GDM1 (cell line): ENCODE data around the gene ALG12.

Experiments used
- DNase-seq: peaks from one replicate; lab custom pipeline; 2025; lab: John Stamatoyannopoulos, UW

ALG12 gene

DNA sequence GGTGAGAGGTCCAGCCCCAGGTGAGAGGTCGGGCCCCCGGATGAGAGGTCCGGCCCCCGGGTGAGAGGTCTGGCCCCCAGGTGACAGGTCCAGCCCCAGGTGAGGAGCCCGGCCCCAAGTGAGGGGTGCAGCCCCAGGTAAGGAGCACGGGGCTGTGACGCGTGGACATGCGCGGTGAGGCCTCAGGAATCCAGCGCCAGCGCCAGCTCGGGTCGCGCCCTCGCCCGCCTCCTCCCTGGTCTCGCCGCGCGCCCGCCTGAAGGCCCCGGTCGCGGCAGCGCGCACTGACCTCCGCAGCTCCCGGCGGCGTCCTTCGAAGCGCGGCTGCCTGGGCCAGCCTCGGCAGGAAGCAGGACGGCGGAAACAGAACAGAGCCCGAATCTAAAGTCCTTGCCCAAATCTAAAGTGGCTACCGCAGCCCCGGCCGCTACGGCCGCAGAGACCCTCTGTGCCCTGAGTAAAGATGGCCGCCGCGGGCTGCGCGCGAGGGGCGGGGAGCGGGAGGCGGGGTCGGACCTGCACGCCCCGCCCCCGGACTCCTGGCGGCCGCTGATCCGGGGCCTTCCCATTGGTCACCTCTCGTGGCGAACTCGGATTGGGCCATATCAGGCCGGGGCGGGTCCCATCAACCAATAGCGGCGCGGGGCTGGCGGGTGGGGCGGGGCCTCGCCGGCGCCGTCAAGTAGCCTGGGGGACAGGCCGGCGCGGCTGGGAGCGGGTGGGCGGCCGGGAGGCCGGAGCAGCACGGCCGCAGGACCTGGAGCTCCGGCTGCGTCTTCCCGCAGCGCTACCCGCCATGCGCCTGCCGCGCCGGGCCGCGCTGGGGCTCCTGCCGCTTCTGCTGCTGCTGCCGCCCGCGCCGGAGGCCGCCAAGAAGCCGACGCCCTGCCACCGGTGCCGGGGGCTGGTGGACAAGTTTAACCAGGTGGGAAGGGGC is at the start of gene ALG12, which contains the start of gene CRELD2:
Gene ALG12 (minus strand): TSS at position 465 of the 937 bp plus-strand sequence. CDS start 4,673 bp downstream, outside the sequence.
Gene CRELD2 (plus strand): TSS at position 661 of the 937 bp plus-strand sequence. CDS start 136 bp downstream, at position 797.
- peak; percentile 96 for DNase-seq

DNA sequence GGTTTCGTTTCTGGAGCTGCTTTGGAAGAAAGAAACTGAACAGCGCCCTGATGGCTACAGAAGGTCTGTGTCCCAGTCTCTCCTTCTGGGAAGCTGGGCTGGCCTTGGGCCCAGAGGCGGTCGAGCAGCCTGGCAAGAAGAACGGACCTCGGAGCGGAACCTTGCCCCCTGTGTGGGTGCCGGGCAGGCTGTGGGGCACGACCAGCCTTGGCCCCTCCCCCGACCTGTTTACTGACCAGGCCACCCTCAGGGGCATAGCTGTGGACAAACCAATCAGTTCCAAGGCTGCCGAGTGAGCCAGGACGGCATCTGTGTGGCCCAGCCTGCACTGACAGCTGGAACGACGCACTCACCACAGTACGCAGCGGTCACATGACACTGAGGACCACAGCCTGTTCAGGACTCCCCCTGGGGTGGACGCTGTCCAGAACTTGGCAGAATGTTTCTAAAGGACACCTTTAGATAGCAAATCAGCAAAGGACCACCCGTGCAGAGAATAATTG is 49.5 kb upstream of the ALG12 start:
- DNase-seq = no peak

DNA sequence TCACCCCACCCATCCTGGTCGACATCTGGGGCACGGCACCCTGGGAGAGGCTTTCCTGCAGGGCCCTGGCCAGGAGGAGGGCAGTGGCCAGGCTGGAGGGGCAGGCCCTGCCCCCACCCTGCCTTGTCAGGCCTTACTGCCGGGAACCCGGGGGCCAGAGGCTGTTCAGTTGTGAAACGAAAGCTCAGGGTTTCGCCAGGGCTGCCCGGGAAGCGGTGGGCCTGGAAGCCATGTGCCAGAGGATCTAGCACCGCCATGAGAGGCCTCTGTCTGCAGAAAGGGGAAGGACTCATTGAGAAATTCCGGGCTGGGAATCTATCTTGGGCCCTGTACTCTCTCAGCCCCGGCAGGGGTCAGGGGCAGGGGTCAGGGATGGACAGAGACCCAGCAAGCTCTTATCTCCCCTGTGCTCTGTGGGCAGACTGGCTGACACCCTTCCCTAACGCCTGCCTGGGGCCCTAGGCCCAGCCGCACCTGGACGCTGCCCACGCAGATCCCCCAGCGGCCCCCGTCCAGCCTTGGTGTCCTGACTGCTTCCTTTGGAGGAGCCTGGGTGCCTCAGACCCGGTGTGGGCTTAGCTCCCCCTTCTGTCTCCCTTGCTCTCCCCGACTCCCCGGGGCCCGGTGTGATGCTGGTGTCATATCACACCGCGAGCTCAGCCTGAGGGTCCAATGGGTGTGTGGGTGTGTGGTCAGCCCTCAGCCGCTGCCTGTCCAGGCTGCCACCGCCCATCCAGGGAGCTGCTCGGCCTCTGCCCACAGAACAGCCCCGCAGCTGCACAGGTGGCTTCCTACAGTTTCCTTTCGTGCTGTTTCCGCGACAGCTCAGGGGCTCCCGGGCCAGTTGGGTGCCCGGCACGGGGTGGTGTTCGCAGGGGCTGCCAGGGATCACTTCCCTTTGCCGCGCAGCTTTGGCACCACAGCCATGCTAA is 48.8 kb upstream of the ALG12 start:
- no peak for DNase-seq

DNA sequence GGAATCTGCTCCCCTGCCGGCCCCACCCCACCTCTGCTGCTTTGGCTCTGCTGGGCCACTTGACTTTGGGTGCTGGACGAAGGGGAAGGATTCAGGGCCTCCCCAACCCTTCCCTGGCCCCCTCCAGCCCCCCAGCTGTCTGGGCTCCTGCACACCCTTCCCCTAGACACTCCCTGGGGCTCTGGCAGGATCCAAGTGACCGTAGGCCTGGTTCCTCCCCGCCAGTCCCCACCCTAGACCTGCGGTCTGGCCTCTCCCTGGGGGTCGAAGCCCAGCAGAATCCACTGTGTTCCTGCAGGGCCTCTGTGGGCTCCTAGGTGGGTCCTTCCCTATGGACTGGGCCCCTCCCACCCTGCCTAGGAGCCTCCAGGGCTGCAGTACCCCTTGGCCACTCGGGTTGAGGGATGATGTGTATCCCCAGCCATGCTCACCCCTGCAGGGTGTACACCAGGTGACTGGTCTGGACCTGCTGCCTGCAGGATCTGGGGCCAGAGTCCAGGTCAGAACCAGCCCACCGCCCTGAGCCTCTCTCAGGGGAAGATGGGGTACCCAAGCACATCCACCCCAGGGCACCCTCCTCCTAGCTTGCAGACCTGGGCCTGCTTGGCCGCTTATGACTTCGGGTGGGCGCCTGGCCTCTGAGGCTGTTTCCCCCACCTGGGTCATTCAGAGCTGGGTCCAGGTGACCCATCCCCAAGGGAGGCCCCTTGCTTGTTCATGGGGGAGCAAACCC is 48.0 kb upstream of the ALG12 start:
- no peak for DNase-seq

DNA sequence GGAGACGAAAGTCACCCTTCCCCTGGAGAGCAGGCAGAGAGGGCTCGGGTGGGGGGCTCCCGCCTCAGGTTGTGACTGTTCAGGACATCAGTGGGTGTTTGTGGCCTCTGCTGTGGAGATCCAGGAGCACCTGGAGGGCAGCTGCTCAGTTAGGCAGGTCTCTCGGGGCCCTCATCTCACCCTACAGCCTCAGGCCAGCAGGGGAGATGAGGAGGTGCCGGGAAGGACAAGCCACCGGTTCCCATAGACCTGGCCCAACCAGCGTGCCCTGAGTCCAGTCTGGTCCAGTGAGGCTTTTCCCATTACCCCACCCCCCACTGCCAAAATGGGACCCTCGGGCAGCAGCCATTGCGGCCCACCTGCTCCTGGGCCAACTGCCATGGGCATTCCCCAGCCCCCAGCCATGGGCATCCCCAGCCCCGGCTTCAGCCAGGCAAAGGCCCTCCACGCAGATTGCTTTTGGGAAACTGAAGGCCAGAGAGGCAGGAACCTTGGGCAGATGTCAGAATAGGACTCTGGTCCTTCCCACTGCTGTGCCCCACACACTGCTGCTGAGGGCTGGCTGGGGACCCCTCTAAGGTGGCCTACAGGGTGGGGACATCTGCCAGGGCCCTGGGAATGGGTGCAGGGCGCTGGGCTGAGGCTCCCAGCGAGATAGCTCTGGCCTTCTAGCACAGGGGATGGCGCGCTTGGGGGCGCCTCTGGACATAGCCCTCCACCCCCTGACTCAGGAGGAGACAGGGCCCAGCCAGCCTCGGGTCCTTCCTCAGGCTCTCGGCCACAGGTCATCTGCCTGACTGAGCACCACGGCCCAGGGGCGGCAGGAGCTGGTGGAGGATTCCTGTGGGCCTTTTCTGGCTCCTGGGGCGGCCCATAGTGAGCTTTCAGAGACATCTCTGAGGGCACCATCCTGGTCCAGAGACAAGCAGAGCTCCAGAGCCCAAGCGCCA is 47.1 kb upstream of the ALG12 start:
- DNase-seq = no peak

DNA sequence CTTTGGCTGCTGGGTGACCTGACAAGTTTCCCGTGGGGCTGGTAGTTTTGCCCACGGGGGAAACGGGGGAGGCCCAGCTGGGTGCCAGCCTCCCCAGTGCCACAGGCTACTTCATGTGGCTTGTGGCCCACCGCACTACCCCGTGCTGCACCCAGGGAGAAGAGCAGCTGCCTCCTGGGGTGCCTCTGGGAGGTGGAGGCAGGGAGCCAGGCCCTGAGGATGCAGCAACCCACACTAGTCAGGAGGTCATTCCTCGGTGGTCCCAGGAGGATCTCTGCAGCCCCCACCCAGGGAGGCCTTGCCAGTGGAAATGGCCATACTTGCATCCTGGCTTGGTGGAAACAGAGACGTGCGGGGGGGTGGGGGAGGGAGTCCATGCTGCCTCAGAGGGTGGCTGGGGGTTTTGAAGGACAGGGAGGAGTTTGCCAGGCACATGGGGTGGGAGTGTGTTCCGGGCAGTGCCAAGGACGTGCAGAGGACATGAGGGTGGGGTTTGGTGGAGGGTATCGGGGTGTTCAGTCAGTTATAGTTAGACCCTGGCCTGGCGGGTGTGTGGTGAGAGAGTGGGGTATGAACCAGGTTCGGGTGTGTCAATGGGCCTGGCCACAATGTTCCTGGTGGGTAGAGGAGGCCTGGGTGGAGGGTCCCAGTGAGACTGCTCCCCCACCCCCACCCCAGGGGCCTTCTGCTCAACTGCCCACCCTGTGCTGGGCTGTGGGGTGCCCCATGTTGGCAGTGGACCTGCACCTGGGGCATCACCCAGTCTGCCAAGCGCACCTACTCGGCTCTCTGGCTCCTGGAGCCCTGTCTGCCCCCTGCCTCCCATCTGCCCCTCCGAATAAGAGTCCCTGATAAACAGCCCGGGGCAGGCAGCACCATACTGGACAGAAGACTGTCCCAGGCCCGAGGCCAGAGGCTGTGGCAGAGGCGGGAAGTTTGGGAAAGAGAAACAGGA is 46.2 kb upstream of the ALG12 start:
- no peak for DNase-seq

DNA sequence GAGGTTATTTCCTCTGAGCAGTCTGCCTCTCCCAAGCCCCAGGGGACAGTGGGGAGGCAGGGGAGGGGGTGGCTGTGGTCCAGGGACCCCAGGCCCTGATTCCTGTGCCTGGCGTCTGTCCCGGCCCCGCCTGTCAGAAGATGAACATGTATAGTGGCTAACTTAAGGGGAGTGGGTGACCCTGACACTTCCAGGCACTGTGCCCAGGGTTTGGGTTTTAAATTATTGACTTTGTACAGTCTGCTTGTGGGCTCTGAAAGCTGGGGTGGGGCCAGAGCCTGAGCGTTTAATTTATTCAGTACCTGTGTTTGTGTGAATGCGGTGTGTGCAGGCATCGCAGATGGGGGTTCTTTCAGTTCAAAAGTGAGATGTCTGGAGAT is 45.4 kb upstream of the ALG12 start:
- no peak for DNase-seq

DNA sequence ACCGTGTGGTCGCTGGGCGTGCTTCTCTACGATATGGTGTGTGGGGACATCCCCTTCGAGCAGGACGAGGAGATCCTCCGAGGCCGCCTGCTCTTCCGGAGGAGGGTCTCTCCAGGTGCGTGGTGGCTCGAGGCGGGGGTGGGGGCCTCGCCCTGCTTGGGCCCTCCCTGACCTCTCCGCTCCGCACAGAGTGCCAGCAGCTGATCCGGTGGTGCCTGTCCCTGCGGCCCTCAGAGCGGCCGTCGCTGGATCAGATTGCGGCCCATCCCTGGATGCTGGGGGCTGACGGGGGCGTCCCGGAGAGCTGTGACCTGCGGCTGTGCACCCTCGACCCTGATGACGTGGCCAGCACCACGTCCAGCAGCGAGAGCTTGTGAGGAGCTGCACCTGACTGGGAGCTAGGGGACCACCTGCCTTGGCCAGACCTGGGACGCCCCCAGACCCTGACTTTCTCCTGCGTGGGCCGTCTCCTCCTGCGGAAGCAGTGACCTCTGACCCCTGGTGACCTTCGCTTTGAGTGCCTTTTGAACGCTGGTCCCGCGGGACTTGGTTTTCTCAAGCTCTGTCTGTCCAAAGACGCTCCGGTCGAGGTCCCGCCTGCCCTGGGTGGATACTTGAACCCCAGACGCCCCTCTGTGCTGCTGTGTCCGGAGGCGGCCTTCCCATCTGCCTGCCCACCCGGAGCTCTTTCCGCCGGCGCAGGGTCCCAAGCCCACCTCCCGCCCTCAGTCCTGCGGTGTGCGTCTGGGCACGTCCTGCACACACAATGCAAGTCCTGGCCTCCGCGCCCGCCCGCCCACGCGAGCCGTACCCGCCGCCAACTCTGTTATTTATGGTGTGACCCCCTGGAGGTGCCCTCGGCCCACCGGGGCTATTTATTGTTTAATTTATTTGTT is 44.8 kb upstream of the ALG12 start:
- DNase-seq = no peak

DNA sequence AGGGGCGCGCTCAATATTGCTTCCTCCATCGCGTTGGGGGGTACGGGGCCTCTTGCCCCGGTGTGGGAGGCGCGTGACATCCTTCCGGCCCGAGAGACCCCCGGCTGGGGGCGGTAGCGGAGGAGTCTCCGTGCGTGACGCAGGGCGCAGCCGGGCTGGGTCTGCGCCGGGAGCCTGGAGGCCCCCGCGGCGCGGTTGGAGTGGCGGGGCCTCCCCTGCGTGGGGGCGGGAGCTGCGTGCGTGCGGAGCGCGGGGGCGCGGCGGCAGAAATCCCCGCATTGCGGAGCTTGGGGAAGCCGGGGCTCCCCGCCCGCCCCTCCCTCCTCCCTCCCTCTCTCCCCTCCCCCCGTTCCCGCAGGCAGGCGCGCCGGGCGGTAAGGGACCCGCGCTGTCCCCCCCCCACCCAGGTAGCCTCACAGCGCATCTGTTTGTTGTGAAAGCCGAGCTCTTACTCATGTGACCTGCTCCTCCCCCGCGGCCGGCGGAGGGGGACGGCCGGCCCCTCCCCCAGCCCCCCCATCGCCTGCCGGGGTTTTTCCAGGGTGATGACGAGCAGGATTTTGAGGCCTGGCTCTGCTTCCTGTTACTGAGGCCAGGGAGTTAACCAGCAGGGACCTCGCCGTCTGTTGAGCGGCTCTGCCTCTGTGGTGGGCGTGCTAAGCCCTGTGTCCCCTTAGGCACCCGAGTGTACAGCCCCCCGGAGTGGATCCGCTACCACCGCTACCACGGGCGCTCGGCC is 43.9 kb upstream of the ALG12 start:
- peak; percentile 34 for DNase-seq

DNA sequence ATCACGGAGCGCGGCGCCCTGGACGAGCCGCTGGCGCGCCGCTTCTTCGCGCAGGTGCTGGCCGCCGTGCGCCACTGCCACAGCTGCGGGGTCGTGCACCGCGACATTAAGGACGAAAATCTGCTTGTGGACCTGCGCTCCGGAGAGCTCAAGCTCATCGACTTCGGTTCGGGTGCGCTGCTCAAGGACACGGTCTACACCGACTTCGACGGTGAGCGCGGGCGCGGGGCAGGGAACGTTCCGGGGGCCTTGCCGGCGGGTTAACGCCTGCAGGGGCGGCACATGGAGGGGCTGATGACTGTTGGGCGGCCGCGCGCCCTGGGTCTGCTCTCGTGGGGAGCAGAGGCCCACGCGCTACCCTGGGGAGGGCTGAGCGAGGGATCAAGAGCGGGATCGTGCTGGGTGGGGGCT is 43.4 kb upstream of the ALG12 start:
- no peak for DNase-seq

DNA sequence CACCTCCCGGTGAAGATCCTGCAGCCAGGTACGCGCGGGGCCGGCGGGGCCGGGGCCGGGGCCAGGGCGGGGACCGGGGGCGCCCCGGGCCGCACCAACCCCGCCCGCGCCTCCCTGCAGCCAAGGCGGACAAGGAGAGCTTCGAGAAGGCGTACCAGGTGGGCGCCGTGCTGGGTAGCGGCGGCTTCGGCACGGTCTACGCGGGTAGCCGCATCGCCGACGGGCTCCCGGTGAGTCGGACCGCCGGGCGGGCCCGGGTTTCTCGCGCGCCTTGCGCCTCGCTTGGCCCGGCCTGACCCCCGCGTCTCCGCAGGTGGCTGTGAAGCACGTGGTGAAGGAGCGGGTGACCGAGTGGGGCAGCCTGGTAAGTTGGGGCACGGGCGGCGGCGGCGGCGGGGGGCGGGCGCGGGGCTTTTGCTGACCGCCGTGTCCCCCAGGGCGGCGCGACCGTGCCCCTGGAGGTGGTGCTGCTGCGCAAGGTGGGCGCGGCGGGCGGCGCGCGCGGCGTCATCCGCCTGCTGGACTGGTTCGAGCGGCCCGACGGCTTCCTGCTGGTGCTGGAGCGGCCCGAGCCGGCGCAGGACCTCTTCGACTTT is 42.9 kb upstream of the ALG12 start:
- DNase-seq = no peak

DNA sequence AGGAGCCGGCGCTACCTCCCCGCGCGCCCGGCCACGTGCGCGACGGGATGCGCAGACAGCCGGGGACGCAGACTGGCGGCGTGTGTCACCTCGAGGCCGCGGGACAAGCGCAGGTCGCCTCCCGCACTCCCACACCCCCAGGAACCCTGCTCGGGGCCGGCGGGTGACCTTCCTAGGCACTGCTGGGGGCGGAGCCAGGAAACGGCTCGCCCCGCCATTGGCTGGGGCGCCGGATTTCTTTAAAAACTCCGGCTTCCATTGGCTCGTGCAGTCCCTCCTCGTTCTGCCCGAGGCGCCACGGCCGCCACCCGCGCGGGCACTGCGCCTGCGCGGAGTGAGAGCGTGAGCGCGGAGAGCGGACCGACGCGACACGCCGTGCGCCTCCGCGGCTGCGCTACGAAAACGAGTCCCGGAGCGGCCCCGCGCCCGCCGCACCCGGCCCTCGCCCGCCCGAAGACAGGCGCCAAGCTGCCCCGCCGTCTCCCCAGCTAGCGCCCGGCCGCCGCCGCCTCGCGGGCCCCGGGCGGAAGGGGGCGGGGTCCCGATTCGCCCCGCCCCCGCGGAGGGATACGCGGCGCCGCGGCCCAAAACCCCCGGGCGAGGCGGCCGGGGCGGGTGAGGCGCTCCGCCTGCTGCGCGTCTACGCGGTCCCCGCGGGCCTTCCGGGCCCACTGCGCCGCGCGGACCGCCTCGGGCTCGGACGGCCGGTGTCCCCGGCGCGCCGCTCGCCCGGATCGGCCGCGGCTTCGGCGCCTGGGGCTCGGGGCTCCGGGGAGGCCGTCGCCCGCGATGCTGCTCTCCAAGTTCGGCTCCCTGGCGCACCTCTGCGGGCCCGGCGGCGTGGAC is 42.1 kb upstream of the ALG12 start, which contains the start of gene PIM3:
Gene PIM3 (plus strand): TSS at position 614 of the 846 bp plus-strand sequence. CDS start 176 bp downstream, at position 790.
- DNase-seq = peak; percentile 96

DNA sequence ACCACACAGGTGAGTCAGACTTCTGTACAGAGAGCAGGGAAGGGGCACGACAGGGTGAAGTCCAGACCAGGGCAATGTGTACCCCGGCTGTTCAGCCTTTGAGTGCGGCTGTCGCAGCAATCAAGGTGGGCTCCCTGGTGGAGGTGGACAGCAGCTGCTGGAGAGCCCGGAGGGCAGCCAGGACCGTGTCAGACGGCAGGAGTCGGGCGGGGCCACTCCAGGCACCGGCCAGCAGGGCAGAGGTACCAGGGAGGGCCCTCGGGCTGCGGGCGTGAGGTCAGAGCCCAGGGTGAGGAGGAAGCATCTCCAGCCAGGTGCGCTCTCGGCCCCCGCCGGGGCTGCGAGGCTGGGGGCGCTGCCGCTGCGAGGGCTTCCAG is 41.5 kb upstream of the ALG12 start:
- no peak for DNase-seq

DNA sequence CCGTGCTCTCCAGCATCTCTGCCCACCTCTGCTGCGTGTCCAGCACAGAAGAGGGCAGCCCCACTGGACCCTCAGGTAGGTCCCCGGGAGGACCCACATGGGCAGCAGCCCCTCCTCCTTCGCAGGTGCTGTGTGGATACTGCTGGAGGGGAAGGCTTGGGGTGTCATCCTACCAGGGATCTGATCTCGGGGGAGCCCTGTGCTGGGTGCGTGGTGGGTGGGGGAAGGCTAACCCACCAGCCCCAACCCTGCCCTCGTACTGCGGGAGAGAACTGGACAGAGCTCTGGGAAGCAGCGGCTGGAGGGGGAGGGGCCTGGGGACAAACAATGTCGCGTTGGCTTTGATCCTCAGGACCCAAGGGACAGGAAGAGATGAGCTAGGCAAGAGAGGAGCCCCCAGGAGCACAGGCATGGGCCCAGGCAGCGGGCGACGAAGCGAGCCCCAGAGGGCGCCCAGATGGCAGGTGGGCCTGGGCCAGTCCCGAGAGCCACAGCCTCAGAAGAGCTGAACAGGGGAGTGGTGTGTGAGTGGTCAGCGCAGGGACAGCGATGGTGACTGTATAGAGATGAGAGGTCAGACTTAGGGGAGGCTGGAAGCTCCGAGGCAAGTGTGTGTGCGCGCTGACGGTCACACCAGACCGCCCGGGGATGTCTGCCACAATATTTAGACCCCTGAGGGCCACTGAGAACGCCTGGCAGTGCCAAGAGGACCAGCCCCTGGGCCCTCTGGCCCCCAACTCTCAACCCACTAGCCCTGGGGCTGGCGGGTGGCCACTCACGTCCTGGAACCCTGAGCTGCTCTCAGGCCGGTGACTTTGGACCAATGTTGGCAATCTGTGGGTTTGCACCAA is 40.9 kb upstream of the ALG12 start:
- no peak for DNase-seq

DNA sequence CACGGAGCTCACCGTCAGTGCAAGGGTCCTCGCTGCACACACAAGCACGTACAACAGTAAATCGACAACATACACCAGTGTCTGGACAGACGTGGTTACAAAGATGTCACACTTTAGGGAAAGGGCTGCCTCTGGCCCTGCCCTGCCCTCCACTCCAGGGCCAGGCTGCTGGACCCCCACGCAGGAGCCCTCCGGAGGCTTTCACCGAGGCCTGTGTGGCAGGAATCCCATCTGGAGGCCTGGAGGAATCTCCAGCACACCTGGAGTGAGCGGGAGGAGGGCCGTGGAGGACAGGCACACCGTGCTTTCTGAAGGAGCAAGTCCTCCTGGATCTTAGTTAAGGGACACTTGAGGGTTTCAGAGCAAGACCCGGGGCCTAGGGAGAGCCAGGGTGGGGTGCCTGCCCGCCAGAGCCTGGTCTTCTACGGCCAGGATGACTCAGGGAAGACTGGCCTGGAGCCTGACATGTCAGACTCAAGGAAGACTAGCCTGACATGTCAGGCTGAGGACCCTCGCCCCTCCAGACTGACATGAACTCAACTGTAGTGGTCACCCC is 40.2 kb upstream of the ALG12 start:
- DNase-seq = no peak
